ENCODE measurements around the gene ZNF593. TPM values are rescaled to one million over a fixed set of nuclear protein-coding genes. Genes with fewer than 3 reads are reported as not detected.

The ZNF593 gene
- total RNA-seq (2021) (61.9 and 62.3 TPM in 2 replicates), Bru-seq, nascent RNA (percentile 74 among the genes with signal in this experiment), BruChase-seq, experiment 1, labeled RNA remaining after a 2-hour chase (percentile 66 among the genes with signal in this experiment), BruChase-seq, experiment 2, labeled RNA remaining after a 6-hour chase (percentile 70 among the genes with signal in this experiment)
- long read RNA-seq, transcript ZNF593-202 (3 exons, 675 nt), result major isoform, 41 of 42 reads
- long read RNA-seq, partial matches to known transcripts, result 0 of 42 reads
- long read RNA-seq, other reads (novel, unspliced or antisense), result 1 of 42 reads

- CTCF ChIA-PET, result interaction anchor here (0.5 to 1.6 kb wide), 7 partner anchors 13 to 152 kb away, joined by 4 to 11 read pairs (median 5); partner anchors contain the start of gene CEP85
- intact Hi-C loops (cut with micrococcal nuclease; ENCODE audit: unreplicated experiment), result loop anchor here (5.0 kb wide), 1 partner anchor 152 kb away; no protein-coding TSS in a partner anchor
- H3K4me3 ChIP-seq (ENCODE audit: low read depth, low read length, poor library complexity, severe bottlenecking), result peak within 1 kb of the TSS; percentile 91
- TF ChIP-seq EZH2 (IDR thresholded peaks at IDR 0.05; ENCODE audit: borderline replicate concordance, low read depth, low read length, poor library complexity, severe bottlenecking) (no peak), CTCF (conservative IDR thresholded peaks at IDR 0.05; ENCODE audit: low read depth, low read length) (peak; percentile 96)
- POLR2A ChIA-PET (ENCODE audit: low non-redundant PET), result interaction anchor here (0.6 kb wide), 1 partner anchor 105 kb away, joined by 5 read pairs; no protein-coding TSS in a partner anchor
- BruUV-seq (replicated peaks), result no TSS peak
- H3K27ac ChIP-seq (ENCODE audit: low read depth, low read length, poor library complexity, severe bottlenecking), result peak within 1 kb of the TSS; percentile 94
- no peaks in the 10 kb centered on the region for H3K27me3 ChIP-seq (replicated peaks; ENCODE audit: insufficient read depth, low read depth, low read length, poor library complexity)
- H3K4me1 ChIP-seq (ENCODE audit: insufficient read depth, low read length, poor library complexity, severe bottlenecking), result peaks cover 17% of the 10 kb centered on the region
- H3K9me3 ChIP-seq (ENCODE audit: low read depth, low read length, poor library complexity, severe bottlenecking), result no peaks in the 10 kb centered on the region
- DNase-seq (ENCODE audit: low spot score), result peak; percentile 91
- peaks cover 4% of the 10 kb centered on the region for H3K36me3 ChIP-seq (ENCODE audit: insufficient read depth, low read length, poor library complexity, severe bottlenecking)
Observed at GRCh38 chr1:26169669-26170471, at the start of gene ZNF593. ZNF593 (plus strand) TSS chr1:26169908; CDS start chr1:26169984, 76 bp downstream.

GRCh38 chr1:26121854-26122773 lies 47.6 kb upstream of the ZNF593 start:
- BruUV-seq (replicated peaks), result no TSS peak

More at GRCh38 chr1:26121854-26122773, 47.6 kb upstream of the ZNF593 start:
- no peak overlapping the region for H3K4me3 ChIP-seq (ENCODE audit: low read depth, low read length, poor library complexity, severe bottlenecking)
- H3K27me3 ChIP-seq (replicated peaks; ENCODE audit: insufficient read depth, low read depth, low read length, poor library complexity), result no peaks in the 10 kb centered on the region
- DNase-seq (ENCODE audit: low spot score), result no peak
- POLR2A ChIA-PET (ENCODE audit: low non-redundant PET), result no interaction called here
- TF ChIP-seq EZH2 (IDR thresholded peaks at IDR 0.05; ENCODE audit: borderline replicate concordance, low read depth, low read length, poor library complexity, severe bottlenecking), result no peak
- no peak for TF ChIP-seq CTCF (conservative IDR thresholded peaks at IDR 0.05; ENCODE audit: low read depth, low read length)
- peaks cover 8% of the 10 kb centered on the region for H3K4me1 ChIP-seq (ENCODE audit: insufficient read depth, low read length, poor library complexity, severe bottlenecking)
- no peaks in the 10 kb centered on the region for H3K9me3 ChIP-seq (ENCODE audit: low read depth, low read length, poor library complexity, severe bottlenecking)
- CTCF ChIA-PET, result interaction anchor here (0.9 kb wide), 1 partner anchor 23 kb away, joined by 4 read pairs; no protein-coding TSS in a partner anchor
- intact Hi-C loops (cut with micrococcal nuclease; ENCODE audit: unreplicated experiment), result no loop called here
- H3K27ac ChIP-seq (ENCODE audit: low read depth, low read length, poor library complexity, severe bottlenecking), result no peak overlapping the region
- H3K36me3 ChIP-seq (ENCODE audit: insufficient read depth, low read length, poor library complexity, severe bottlenecking), result peaks cover 27% of the 10 kb centered on the region

Data from A673 (cell line).